GM21423 (cell line): ENCODE data around the gene ST8SIA1.

Experiments used
- ATAC-seq: cut with Tn5 transposase; IDR thresholded peaks from one replicate; pipeline ENCODE4 v1.9.1; 2021; ENCODE audit warnings: mild to moderate bottlenecking, moderate library complexity; ENCODE audit not compliant: unreplicated experiment

ST8SIA1 gene

DNA sequence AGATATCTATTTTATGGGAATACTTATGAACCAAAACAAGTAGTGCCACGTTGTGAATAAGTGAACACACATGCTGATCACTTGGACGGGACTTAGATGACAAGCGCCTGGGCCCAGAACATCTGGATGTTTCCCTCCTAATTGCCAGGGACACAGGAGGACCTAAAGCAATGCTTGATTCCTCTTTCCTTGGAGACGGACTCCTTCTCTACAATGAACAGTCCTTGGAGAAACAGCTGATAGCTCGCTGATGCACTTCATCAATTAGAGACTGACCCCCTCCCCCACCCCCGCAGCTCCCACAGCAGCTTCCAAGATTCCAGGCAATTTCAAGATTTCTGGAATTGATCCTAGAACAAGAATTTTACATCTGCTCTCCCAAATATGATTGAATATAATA lies 86.4 kb downstream of the ST8SIA1 start:
- no peak for ATAC-seq

DNA sequence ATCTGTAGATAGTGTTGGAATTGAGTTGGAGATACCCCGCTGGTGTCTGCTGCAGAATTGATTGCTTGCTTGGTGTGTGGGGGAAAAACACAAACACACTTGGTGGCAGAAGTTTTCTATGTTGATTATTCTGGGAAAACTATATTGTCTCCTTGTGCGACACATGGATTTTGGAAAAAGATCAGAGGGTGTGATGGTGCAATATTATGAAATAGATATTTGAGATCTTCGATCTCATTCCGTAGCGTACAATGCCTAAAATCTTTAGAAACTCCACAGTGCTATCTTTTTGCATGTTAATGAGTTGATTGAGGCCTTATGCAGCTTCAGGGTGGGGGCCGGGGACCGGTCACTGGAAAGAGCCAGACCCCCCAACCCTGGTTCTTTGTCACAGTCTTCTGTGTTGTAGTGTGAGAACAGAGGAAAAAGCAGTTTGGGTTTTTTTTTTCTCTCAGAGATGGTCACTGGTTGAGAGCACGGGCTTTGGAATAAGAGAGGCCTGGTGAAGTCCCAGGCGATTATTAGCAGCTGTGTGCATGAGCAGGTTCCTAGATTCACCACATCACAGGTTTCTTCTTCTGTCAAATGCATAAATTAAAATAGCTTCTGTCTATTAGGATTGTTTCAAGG lies 88.2 kb downstream of the ST8SIA1 start:
- ATAC-seq = no peak

DNA sequence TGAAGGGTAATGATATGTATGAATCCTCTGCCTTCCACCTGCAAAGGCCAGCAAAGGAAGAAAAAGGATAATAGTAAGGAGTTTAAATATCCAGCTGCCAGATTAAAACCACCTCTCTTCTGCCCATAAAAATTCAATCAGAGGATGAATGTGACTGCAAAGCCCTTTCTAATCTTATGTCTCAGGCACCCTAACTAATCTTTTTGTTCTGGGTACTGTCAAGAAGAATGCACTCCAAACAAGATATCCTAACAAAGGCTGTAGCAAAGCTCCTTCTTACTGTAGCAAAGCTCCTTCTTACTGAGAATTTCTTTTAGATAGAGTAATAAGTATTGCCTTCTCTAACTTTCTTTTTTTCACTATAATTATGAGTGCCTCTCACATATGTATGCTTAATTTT lies 91.8 kb downstream of the ST8SIA1 start:
- no peak for ATAC-seq

DNA sequence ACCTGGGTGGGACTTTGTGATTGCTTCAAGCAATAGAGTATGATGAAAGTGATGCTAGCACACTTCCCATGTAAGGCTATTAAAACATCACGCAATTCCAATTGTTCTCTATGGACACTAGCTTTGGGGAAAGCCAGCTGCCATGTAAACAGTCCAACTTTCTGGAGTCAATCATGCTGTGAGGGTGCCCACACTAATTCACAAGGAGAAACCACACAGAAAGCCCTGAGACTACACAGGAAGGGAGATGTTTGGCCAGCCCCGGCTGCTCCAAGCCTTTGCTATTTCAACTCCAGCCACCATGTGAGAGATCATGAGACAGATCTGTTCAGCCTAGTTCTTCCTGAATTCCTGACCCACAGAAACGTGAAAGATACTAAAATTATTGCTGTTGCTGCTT lies 96.3 kb downstream of the ST8SIA1 start:
- ATAC-seq = no peak

DNA sequence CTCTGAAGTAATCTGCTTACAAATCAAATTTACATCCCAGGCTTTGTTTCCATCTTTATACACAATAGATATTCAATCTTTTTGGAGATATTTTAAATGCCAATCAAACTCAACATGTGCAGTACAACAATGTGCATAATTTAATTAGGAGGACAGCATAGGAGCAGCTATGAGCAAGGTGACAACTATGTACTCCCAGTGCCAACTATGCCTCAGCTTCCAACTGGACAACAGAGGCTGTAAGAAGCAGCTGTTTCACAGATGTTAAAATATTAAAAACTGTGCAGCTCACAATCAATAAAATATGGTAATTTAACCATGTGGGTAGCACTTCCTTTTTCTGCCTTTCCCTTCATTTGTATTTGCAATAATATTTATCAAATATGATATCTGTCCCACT lies 99.9 kb downstream of the ST8SIA1 start:
- ATAC-seq = no peak

DNA sequence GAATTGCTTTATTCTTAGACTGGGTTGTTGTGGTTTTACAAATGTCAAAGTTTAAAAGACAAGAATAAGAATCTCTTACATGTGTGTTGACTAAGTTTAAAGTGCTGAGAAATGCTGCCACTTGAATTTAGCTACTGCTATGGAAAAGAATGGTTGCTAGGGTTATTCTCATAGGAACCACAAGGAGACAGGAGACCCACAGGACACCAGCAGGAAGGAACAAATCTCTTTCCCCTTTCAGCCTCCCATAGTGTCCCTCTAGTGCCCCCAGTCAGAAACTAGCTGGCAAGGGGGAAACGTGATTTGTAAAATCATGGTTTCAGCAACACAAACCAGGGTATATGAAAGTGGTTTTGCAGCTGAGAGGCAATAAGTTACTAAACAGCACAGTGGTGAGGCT lies 102.7 kb downstream of the ST8SIA1 start:
- no peak for ATAC-seq

DNA sequence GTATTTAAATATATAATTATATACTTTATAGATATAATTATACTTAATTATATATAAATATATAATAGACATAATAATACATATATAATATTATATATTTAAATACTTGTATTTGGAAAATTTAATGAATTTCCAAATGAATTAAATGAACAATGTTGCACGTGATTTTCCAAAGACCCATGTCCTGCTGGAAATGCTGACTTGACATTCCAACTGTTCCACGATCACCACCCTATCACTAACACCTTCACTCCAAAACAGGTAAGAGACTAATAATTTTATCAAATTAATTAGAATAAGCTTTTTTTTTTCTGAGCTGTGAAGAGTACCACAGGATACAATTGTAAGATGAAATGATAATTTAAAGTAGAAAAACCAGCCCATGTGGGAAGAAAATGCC lies 103.4 kb downstream of the ST8SIA1 start:
- no peak for ATAC-seq

DNA sequence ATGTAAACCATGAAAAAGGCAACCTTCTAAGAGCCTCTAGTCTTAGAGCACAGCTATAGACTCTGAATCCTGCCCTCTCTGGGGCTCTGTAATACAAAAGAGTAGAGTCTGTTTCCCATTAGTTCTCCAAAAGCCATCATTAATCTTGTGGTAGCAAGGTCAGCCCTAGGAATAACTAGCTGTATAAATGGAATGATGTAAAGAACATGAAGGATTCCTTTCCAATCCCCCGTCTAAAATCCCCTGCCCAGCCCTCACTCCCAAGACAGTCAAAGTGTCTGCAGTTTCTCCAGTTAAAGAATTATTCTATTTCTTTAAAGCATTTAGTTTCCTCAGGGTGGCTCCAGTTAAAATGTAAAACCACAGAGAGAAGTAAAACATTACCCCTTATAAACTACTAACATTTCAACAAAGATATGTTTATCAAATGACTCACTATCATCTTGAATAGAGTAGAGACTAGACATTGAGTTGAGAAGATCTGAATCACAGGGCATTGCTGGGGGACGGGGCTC lies 104.2 kb downstream of the ST8SIA1 start:
- no peak for ATAC-seq

DNA sequence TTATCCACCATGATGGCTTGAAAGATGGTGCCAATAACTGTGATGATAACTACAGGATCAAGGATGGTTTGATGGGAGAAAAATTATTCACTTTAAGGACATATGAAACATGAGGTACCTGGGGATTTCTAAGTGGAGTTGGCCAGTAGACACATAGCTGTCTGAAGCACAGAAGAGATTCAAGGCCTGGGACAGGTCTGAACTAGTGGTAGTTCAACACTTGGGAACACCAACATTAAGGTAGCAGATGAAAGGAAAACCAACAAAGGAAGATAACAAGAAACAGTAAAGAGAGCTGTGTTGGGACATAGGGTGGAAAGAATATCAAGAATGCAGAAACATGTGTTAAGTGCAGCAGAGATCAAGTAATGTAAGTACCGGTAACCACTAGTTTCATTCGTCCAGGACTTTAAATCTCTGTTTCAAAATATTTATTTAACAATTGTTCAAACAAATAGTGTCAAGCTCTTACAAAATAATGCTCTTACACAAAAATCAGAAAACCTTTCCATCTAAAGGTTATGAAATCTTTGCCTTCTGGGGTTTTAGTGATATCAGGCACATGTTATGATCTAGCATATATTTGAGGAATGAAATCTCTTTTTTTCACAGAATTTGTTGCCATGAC lies 104.7 kb downstream of the ST8SIA1 start:
- no peak for ATAC-seq

DNA sequence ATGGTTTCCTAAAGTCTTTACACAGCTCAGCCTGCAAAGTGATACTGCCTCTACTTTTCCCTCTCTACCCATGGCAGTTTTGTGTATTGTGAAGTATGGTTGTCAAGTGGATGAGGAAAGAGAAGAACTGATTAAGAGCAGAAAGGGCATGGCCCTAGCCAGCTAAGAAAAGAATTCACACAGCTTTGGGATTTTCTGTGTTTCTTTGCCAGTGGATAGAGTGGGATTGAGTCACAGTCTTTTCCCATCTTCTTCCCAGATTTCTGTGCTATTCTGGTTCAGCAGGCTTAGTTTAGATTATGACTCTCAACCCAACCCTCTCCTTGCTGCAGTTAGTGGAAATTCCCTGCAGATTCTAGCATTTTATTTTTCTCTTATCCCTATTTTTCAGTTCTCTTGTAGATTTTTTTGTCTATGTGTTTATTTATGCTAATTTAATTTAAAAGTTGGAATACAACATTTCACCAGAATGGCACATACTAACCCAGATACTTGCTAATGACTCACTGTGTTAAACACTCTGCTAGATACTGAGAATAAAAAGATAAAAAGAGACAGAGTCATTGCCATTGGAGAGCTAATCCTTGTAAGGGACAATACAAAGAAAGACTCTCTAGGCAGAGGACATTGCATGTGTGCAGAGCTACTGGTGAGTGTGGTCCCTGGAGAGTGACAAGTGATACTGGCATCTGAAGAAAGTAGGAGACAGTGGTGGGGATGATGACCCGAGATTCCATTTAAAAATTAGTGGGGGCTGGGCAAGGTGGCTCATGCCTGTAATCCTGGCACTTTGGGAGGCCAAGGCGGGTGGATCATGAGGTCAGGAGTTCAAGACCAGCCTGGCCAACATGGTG lies 106.3 kb downstream of the ST8SIA1 start:
- ATAC-seq = no peak

DNA sequence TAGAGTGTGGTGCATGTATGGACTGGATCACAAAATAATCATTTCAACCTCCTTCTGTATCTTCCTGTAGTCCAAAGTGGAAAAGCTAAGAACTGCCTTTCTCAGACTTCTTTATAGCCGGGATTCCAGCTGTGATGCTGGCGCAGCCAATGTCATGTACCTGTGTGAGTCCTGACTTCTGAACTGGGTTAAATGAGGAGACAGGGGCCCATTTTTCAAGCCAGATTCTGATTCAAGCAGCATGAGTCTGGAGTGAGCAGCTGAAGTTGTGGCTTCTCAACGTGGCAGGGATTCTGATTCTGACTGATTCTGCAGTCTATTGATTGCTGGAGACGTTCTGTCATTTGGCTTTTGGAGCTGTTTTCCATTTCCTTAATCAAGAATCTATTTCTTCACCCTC lies 111.2 kb downstream of the ST8SIA1 start:
- ATAC-seq = no peak

DNA sequence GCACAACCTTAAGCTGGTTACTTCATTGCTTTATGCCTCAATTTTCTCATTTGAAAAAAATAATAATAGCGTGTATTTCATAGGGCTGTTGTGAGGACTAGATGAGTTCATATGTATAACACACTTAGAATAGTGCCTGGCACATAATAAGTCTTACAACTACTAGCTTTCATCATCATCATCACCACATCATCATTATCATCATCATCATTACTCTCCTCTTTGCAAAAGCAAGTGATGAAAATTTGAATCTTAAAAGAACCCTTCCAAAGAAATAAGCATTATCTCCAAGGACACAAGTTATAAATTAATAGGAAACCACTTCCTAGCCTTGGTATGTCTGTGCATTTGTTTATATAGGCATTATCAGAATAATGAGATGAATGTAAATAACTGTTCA lies 117.0 kb downstream of the ST8SIA1 start:
- no peak for ATAC-seq

DNA sequence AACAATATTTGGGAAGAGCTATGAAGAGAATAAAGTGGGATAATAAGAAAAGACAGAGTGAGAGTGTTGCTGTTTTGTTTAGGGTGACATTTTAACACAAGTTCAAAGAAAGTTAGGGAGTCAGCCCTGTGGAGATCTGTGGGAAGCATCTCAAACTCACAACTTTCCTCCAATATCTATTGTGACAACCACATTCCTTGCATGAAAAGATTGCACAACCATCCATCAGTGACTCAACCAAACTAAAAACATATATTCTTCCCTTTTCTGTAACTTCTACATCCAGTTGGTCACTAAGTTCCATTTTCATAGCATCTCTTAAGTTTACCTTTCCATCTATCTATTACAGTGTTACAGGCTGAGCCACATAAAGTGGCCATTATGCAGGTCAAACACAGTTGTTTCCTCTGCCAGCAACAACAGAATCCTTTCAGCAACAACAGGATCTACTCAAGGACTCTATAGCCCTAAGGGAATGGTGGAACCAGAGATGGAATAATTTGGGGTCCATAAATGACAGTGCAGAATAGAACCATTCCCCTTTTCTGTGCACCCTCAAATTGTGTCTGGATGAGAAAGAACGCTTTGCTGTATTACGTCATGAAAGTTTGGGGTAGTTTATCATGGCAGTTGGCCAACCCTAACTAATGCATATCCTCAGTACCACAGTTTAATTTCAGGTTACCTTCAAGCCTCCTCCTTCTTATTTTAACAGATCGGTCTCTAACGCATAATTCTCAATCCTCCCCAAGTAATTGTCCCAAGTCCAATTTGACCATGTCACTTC lies 118.8 kb downstream of the ST8SIA1 start:
- no peak for ATAC-seq

DNA sequence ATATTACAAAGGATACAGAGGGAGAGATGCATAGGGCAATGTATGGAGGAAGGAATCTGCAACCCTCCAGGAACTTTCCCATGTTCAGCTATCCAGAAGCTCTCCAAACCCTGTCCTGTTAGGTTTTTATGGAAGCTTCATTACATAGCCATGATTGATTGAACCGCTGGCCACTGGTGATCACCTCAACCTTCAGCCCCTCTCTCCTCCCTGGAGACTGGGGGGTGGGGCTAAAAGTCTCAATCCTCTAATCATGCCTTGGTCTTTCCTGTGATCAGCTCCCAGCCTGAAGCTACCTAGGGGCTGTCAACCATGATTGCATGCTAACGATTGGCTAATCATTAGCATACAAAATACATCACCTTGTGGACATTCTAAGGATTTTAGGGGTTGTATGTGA lies 123.4 kb downstream of the ST8SIA1 start:
- no peak for ATAC-seq

DNA sequence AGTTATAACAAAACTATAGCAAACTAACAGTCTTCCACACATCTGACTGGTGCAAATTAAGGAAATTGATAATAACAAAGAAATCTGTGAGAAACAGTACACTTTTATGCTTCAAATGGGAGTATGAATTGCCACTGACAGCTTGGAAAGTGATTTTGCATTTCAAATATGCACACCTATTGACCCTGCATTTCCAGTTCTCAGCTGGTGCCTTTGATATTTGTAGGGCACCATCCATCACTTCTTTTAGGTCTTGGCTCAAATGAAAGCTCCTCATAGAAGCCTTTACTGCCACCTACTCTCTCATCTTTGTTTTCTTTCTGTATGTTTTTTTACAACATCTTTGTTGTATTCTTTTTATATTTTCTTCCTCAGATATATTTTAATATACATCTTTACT lies 125.1 kb downstream of the ST8SIA1 start:
- ATAC-seq = no peak

DNA sequence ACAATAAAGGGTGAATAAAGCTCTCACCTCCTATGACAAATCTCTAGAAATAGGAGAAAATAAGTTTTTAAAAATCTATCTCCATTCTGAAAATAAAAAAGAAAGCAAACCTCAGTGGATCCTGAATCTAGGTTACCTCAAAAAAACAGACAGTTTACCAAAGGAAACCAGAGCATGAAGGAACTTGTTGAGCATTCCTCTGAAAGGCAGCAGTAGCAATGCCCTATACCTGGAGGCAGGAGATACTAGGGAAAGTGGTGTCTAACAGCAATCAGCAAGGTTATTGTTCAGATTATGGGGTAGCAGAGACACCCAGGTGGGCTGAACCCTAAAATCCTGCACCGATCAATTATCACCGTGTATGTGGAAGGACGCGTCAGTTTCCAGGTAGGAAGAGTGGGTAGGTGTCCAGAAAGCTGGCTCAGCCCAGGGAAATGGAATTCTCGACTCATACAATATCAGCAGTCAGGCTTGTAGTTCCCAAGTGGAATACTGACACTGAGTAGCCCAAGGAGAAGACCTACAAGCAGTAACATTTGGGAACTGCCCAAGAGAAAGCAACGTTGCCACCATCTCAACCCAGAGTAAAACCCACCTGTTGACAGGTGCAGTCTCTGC lies 128.3 kb downstream of the ST8SIA1 start:
- no peak for ATAC-seq

DNA sequence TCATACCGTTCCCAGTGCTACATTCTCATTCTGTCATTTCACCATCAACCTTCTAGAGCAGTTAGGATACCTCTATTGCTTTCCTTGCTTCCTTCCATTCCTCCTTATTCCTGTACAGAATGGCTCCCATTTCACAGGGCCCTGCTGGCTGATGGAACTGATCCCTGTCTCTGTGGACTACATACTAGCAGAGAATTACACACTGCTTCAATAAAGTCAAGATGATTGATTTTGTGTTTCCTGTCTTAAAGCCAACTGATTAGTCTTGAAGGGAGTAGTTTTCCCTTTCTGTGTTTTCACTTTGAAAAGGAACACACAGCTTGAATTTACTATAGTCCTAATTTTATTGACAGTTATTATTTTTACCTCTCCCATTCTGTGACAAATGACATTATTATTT lies 130.1 kb downstream of the ST8SIA1 start:
- no peak for ATAC-seq

DNA sequence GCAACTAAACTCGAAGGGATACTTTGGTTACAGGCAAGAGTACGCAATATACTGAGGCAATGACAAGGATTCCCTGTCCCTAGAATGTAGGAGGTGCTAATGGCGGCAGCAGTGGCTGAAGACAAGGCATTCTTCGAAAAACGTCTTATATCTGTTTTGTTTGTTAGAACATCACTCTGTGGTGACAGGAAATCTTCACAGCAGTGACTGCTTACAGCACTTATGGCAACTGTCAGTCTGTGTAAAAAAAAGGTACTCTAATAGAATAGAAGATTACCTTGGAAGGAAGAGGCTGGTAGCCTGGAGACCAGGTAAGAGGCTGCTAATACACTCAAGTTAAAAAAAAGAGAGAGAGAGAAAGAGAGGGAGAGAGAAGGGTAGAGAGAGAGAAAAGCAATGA lies 131.7 kb downstream of the ST8SIA1 start:
- no peak for ATAC-seq

DNA sequence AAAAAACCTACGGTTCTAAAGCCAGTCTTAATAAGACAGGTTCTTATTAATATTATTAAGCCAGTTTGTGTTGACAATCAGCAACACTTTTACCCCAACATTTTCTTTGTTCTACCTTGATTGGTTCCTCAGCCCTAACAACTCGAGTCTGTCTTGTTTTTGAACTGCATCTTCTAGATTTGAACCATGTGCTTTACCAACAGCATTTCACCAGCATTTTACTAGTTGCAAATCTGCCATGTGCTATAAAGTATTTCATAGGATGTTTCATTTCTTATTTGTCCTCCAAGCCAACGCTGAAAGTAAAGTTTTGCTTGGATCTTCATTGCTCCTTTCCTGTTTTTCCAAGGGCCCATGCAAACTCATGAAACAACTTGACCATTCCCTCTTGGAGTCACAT lies 133.4 kb downstream of the ST8SIA1 start:
- no peak for ATAC-seq

DNA sequence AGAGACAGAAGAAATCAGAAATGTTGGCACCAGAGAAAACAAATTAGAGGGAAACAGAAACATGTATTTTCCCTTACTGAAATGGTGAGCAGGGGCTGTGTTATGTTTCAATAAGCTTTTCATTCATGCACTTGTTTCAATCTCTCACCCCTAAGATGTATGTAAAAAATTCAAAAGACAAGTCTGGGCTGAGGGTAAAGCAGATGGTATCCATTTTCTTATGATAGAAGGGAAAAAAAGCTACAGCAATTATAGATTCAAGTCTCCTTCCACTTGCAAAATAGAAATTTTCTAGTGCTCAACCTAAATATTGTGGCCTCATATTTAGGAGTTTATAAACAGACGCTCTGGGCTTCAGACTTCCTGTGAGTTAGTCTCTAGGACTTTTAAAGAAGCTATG lies 138.3 kb downstream of the ST8SIA1 start:
- no peak for ATAC-seq

DNA sequence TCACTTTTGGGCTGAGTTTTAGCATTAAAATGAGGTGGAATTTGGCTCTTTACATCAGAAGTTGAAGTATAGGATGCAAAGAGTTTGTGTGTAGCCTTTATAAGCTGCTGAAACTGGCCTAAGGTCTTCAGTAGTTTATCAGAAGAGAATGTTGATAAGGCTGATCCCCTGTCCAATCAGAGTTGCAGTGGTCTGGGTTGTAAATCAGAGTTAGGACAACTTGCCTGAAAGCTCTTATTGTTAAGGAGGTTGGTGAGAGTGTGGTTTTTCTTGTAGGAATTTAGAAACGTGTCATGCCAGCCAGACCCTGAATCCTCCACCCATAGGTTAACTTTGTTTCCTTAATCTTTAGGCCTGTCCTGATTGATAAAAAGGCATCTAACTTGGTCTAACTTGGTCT lies 143.5 kb downstream of the ST8SIA1 start:
- no peak for ATAC-seq
